Peyer's patch (tissue), 4 donors: ENCODE data around the gene PPP1R13B. TPM values are rescaled to one million over a fixed set of nuclear protein-coding genes. Genes with fewer than 3 reads are reported as not detected.

Source experiments
- DNase-seq, 3 donors: peaks; one replicate each; pipeline ENCODE4 v3.0.0-alpha.2; 2017 to 2019
- H3K27ac ChIP-seq, 4 donors: fragments of 200-600 bp; sonication (generic); one replicate each; pipeline ENCODE4 v1.5.1; 2016 to 2019
- H3K27me3 ChIP-seq, 2 donors: fragments of 200-600 bp; sonication (generic); one replicate each; pipeline ENCODE4 v1.5.1; 2019
- H3K36me3 ChIP-seq, 3 donors: fragments of 200-600 bp; sonication (generic); one replicate each; pipeline ENCODE4 v1.5.1; 2016 to 2019
- H3K4me1 ChIP-seq, 4 donors: fragments of 200-600 bp; sonication (generic); one replicate each; pipeline ENCODE4 v1.5.1; 2016 to 2019
- H3K4me3 ChIP-seq, 4 donors: fragments of 200-600 bp; sonication (generic); 1 replicate in 3 of 4; 2 replicates in 1 of 4; pipeline ENCODE4 v1.5.1; 2016 to 2019; ENCODE audit warnings: mild to moderate bottlenecking in 1 of 4
- H3K9me3 ChIP-seq, 4 donors: fragments of 200-600 bp; sonication (generic); one replicate each; pipeline ENCODE4 v1.5.1; 2016 to 2019; ENCODE audit warnings: mild to moderate bottlenecking in 1 of 4
- POLR2A ChIP-seq, 2 donors: fragments of 450-650 bp; IDR thresholded peaks; one replicate each; pipeline ENCODE4 v1.5.1; 2017; ENCODE audit warnings: antibody characterized with exemption in 2 of 2, mild to moderate bottlenecking in 2 of 2, moderate library complexity in 2 of 2
- total RNA-seq, 4 donors: library from RNA; depleted of rRNA; stranded (reverse); fragments of >200 nt; gene quantifications; one replicate each; pipeline ENCODE4 v1.1.0, GENCODE V29; 2016
- TF ChIP-seq, protein P1 (sequence below), 6 experiments: fragments of 450-650 bp in 4 of 6; fragments of 200-600 bp in 2 of 6; sonication (generic) in 1 of 6; IDR thresholded peaks; one replicate each; pipeline ENCODE4 v1.5.1; 2017 to 2019; ENCODE audit warnings: antibody characterized with exemption in 6 of 6, mild to moderate bottlenecking in 3 of 6, moderate library complexity in 1 of 6

PPP1R13B gene
- total RNA-seq, 4 donors from 2014 or later = 30.5 to 78.3 (median 54.0) TPM

DNA sequence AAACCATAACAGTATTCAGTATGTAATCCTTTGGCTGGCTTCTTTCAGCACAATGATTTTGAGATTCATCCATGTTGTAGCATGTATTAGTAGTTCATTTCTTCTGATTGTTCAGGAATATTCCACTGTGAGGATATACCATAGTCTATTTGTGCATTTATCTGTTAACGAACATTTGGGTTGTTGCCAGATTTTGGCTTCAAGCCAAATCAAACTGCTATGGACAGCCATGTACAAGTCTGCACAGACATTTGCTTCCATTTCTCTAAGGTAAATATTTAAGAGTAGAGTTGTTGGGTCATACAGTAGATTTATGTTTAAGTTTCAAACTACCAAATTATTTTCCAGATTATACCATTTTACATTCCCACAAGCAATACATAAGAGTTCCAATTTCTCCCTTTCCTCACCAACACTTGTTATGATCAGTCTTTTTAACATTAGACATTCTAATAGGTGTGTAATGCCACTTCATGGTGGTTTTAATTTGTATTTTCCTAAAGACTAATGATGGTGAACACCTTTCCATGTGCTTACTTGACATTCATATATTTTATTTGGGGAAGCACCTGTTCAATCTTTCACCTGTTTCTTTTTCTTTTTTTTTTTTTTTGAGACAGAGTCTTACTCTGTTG lies 75.2 kb downstream of the PPP1R13B start:
- H3K9me3 ChIP-seq = no peaks in the 10 kb centered on the region
- DNase-seq = no peak
- no peaks in the 10 kb centered on the region for H3K4me1 ChIP-seq
- H3K27me3 ChIP-seq = no peaks in the 10 kb centered on the region
- no peak overlapping the region for H3K4me3 ChIP-seq
- peaks cover 0 to 13% (median 0%) of the 10 kb centered on the region in 3 donors for H3K36me3 ChIP-seq
- H3K27ac ChIP-seq = no peak overlapping the region
- TF ChIP-seq, protein P1, sequence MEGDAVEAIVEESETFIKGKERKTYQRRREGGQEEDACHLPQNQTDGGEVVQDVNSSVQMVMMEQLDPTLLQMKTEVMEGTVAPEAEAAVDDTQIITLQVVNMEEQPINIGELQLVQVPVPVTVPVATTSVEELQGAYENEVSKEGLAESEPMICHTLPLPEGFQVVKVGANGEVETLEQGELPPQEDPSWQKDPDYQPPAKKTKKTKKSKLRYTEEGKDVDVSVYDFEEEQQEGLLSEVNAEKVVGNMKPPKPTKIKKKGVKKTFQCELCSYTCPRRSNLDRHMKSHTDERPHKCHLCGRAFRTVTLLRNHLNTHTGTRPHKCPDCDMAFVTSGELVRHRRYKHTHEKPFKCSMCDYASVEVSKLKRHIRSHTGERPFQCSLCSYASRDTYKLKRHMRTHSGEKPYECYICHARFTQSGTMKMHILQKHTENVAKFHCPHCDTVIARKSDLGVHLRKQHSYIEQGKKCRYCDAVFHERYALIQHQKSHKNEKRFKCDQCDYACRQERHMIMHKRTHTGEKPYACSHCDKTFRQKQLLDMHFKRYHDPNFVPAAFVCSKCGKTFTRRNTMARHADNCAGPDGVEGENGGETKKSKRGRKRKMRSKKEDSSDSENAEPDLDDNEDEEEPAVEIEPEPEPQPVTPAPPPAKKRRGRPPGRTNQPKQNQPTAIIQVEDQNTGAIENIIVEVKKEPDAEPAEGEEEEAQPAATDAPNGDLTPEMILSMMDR (IDR thresholded peaks at IDR 0.05) = no peak
- no peak for TF ChIP-seq POLR2A (IDR thresholded peaks at IDR 0.05)

DNA sequence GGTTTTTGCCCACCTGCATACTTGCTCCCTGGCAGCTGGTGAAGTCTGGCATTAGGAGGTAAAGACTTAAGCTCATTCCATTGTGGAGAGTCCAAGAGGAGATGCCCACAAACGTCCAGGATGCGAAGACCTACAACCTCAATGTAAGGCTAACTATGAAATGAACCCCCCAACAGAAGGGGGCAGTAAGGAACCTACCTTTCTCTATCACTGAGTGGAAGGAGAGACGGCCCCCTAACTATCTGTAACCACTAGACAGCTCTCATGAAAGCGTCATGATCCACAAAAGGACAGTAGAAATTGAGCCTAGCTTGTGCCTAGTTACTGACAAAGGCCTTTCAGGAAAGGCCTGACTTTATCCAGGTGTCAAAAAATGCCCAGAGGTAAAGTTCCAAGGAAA lies 76.5 kb downstream of the PPP1R13B start:
- H3K9me3 ChIP-seq = no peaks in the 10 kb centered on the region
- H3K27ac ChIP-seq = no peak overlapping the region
- no peak for TF ChIP-seq POLR2A (IDR thresholded peaks at IDR 0.05)
- TF ChIP-seq, protein P1 (IDR thresholded peaks at IDR 0.05) = no peak

DNA sequence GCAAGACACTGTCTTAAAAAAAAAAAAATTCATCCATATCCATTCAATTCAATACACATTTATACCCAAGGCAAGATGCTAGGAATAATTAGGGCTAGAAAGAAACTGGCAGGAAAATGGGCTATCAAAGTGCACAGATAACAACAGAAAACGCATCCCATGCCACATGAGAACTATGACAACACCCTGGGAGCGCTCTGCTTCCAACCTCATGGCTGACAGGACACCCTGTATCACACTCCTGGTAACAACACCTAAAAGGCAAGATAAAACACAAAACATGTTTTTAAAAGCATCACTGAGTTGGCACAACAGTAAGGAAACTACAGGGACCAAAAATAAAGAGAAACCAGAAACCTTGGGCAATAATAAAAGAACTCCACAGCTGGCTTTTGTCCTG lies 76.9 kb downstream of the PPP1R13B start:
- H3K9me3 ChIP-seq = no peaks in the 10 kb centered on the region
- no peaks in the 10 kb centered on the region for H3K27me3 ChIP-seq
- H3K36me3 ChIP-seq = peaks cover 0 to 13% (median 0%) of the 10 kb centered on the region in 3 donors
- DNase-seq = no peak
- no peak overlapping the region for H3K4me3 ChIP-seq
- H3K27ac ChIP-seq = no peak overlapping the region
- TF ChIP-seq, protein P1 (IDR thresholded peaks at IDR 0.05) = no peak
- TF ChIP-seq POLR2A (IDR thresholded peaks at IDR 0.05) = no peak
- H3K4me1 ChIP-seq = no peaks in the 10 kb centered on the region

More for the DNA sequence above, 76.5 kb downstream of the PPP1R13B start:
- no peaks in the 10 kb centered on the region for H3K4me1 ChIP-seq
- no peak overlapping the region for H3K4me3 ChIP-seq
- H3K36me3 ChIP-seq = peaks cover 0 to 13% (median 0%) of the 10 kb centered on the region in 3 donors
- DNase-seq = no peak
- H3K27me3 ChIP-seq = no peaks in the 10 kb centered on the region

DNA sequence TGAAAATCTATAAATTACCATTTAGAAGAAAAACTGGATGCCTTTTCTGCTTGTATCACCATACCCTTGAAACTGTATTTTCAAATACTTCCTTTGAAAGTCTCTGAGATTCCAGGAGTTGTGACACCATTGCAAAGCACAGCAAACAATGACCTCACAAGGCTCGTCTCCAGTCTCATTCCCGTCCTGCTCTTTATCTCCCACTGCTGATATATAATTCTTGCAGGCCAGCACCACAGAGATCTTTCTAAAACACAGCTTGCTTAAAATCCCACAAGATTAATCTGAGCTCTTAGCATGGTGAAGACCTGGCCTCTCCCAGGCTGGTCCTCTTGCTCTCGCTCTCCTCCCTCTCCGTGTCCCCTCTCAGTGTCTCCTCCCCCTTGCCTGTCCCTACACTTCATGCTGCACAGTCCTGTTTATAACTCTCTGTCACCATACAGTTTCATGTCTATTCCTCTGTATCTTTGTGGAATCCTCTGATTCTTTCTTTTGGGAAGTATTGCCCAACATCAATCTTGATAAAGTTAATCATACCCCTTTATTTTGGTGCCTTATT lies 80.0 kb downstream of the PPP1R13B start:
- H3K27me3 ChIP-seq = no peaks in the 10 kb centered on the region
- no peak for DNase-seq
- H3K36me3 ChIP-seq = peaks cover 0 to 4% (median 0%) of the 10 kb centered on the region in 3 donors
- TF ChIP-seq POLR2A (IDR thresholded peaks at IDR 0.05) = no peak
- TF ChIP-seq, protein P1 (IDR thresholded peaks at IDR 0.05) = no peak
- H3K27ac ChIP-seq = no peak overlapping the region
- no peaks in the 10 kb centered on the region for H3K4me1 ChIP-seq
- no peaks in the 10 kb centered on the region for H3K9me3 ChIP-seq
- H3K4me3 ChIP-seq = no peak overlapping the region

DNA sequence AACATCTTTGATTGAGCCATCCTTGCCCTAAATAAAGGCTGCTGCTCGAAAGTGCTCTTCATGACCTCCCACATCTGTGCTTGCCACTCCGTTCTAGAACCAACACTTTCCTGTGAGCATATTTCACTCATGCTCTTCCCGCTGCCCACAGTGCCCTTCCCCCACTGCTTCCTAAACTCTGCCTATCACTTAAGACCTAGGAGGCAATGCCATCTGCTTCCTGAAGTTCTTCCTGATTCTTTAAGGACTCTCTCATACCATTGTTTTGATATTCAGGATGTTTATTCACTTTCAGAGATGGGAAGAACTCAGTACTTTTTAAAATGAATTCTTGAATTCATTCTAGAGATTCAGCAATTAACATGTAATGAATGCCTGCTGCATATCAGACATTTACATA lies 81.8 kb downstream of the PPP1R13B start:
- Histone ChIP-seq H3K27me3 (no peaks in the 10 kb centered on the region), H3K4me1 (no peaks in the 10 kb centered on the region), H3K9me3 (no peaks in the 10 kb centered on the region), H3K36me3 (peaks cover 0 to 4% (median 0%) of the 10 kb centered on the region in 3 donors), H3K27ac (no peak overlapping the region), H3K4me3 (no peak overlapping the region)
- no peak for DNase-seq
- TF ChIP-seq, protein P1 (IDR thresholded peaks at IDR 0.05) = no peak
- no peak for TF ChIP-seq POLR2A (IDR thresholded peaks at IDR 0.05)
